Measurements from ENCODE around the gene PSMG3.

The PSMG3 gene

GRCh38 chr7:1554333-1555045, 15.3 kb downstream of the PSMG3 start:
- TF ChIP-seq CTCF (conservative IDR thresholded peaks at IDR 0.05; ENCODE audit: control insufficient read depth, insufficient read depth, low read depth, low read length) = no peak
- H3K4me3 ChIP-seq (ENCODE audit: control insufficient read depth, low read depth, low read length) = no peak overlapping the region
- DNase-seq (ENCODE audit: low read depth) = no peak

GRCh38 chr7:1553512-1554210, 16.2 kb downstream of the PSMG3 start:
- TF ChIP-seq CTCF (conservative IDR thresholded peaks at IDR 0.05; ENCODE audit: control insufficient read depth, insufficient read depth, low read depth, low read length) = no peak
- no peak for DNase-seq (ENCODE audit: low read depth)
- no peak overlapping the region for H3K4me3 ChIP-seq (ENCODE audit: control insufficient read depth, low read depth, low read length)

GRCh38 chr7:1552200-1552599, 17.6 kb downstream of the PSMG3 start:
- no peak for DNase-seq (ENCODE audit: low read depth)
- TF ChIP-seq CTCF (conservative IDR thresholded peaks at IDR 0.05; ENCODE audit: control insufficient read depth, insufficient read depth, low read depth, low read length) = no peak

GRCh38 chr7:1550846-1551155, 19.0 kb downstream of the PSMG3 start:
- no peak for TF ChIP-seq CTCF (conservative IDR thresholded peaks at IDR 0.05; ENCODE audit: control insufficient read depth, insufficient read depth, low read depth, low read length)
- no peak overlapping the region for H3K4me3 ChIP-seq (ENCODE audit: control insufficient read depth, low read depth, low read length)
- DNase-seq (ENCODE audit: low read depth) = no peak

More at GRCh38 chr7:1552200-1552599, 17.6 kb downstream of the PSMG3 start:
- no peak overlapping the region for H3K4me3 ChIP-seq (ENCODE audit: control insufficient read depth, low read depth, low read length)

GRCh38 chr7:1550005-1550845, 19.6 kb downstream of the PSMG3 start:
- no peak overlapping the region for H3K4me3 ChIP-seq (ENCODE audit: control insufficient read depth, low read depth, low read length)
- DNase-seq (ENCODE audit: low read depth) = no peak
- no peak for TF ChIP-seq CTCF (conservative IDR thresholded peaks at IDR 0.05; ENCODE audit: control insufficient read depth, insufficient read depth, low read depth, low read length)

- no peak overlapping the region for H3K4me3 ChIP-seq (ENCODE audit: control insufficient read depth, low read depth, low read length)
- no peak for TF ChIP-seq CTCF (conservative IDR thresholded peaks at IDR 0.05; ENCODE audit: control insufficient read depth, insufficient read depth, low read depth, low read length)
- no peak for DNase-seq (ENCODE audit: low read depth)
Observed at GRCh38 chr7:1549357-1550004, 20.4 kb downstream of the PSMG3 start.

Measured in fibroblast of mammary gland (primary cell).